Pancreas (tissue), 10 donors: ENCODE results near the gene ERBB4. TPM values are rescaled to one million over a fixed set of nuclear protein-coding genes. Genes with fewer than 3 reads are reported as not detected.

Experiments used
- ATAC-seq, 4 donors: fragments of 200-7000 bp; cut with Tn5 transposase; one replicate each; pipeline versions ENCODE4 v1.8.0 to v1.9.1; 2020; ENCODE audit warnings: mild to moderate bottlenecking in 4 of 4, moderate library complexity in 4 of 4
- DNase-seq, 6 donors: peaks; one replicate each; pipeline ENCODE4 v3.0.0-alpha.2; 2020
- FAIRE-seq: peaks from 2 replicates; lab custom pipeline; 2012; peaks lifted over from hg19 to GRCh38; lab: Jason Lieb, UNC
- H3K27ac ChIP-seq, 4 donors: fragments of 200-600 bp; sonication (generic); 1 replicate in 3 of 4; 2 replicates in 1 of 4; pipeline versions ENCODE4 v1.5.0 to v1.8.0; 2020
- H3K27me3 ChIP-seq, 4 donors: fragments of 200-600 bp; one replicate each; pipeline ENCODE4 v1.8.0; 2021
- H3K36me3 ChIP-seq, 3 donors: fragments of 200-600 bp; sonication (generic) in 1 of 3; one replicate each; pipeline versions ENCODE4 v1.5.0 to v1.8.0; 2020 to 2021
- H3K4me1 ChIP-seq, 3 donors: fragments of 200-600 bp; one replicate each; pipeline ENCODE4 v1.8.0; 2021
- H3K4me3 ChIP-seq, 4 donors: fragments of 200-600 bp; sonication (generic) in 2 of 4; one replicate each; pipeline versions ENCODE4 v1.5.0 to v1.8.0; 2020 to 2021
- H3K9me3 ChIP-seq, 4 donors: fragments of 200-600 bp; one replicate each; pipeline ENCODE4 v1.8.0; 2021
- CTCF ChIP-seq, 4 donors: fragments of 200-600 bp; sonication (generic) in 3 of 4; IDR thresholded peaks; one replicate each; pipeline versions ENCODE4 v1.5.0 to v1.8.0; 2021; ENCODE audit warnings: antibody characterized with exemption in 4 of 4
- WGBS, 2 donors: extraction: QIAGEN DNeasy Blood & Tissue Kit; methylation state at CpG; one replicate each; pipeline ENCODE4 v1.1.7; 2013; 5-methylcytosine and 5-hydroxymethylcytosine counted together
- intact Hi-C, 3 donors: fragments of 100-400 bp; cut with DNase I; formaldehyde crosslinking; loops; one replicate each; pipeline versions ENCODE4 v1.11.1 to v1.14.2; 2022
- polyA plus RNA-seq, 2 donors: library from polyadenylated mRNA; stranded (reverse); fragments of 200-250 nt; gene quantifications; one replicate each; pipeline ENCODE4 v1.2.3, GENCODE V29; 2013
- total RNA-seq, 6 donors: library from RNA; stranded (reverse); fragmentation: NEBNext Ultra II Directional in 4 of 6; extraction: Animal tissue kit (Norgen Biotek cat#: 25700) in 4 of 6; gene quantifications; one replicate each; pipeline versions ENCODE4 v1.2.1 to v1.2.4, GENCODE V29; 2021 to 2023
- donor health status: healthy with polysubstance abuse.
- donor health status: DM: no; HTN: no; CAD: no; lungs with moderate emphysema.
- donor health status: DM: no; HTN: no; CAD: no.
- donor health status: control.
- donor health status: control.
- donor health status: Bipolar disorder and iron deficiency.
- donor health status: DM: yes; HTN: yes; CAD: no.
- donor health status: DM: no; HTN: no; CAD: no.
- donor health status: DM: no; HTN: no; CAD: no.
- donor health status: DM: yes; HTN: yes; CAD: no.

The ERBB4 gene
- total and polyA plus RNA-seq, 8 donors: 0.30 to 5.0 (median 3.3) TPM

GRCh38 chr2:212064318-212064717 lies 474.3 kb downstream of the ERBB4 start:
- TF ChIP-seq CTCF (IDR thresholded peaks at IDR 0.05): no peak
- no peak for FAIRE-seq
- Histone ChIP-seq H3K36me3 (no peaks in the 10 kb centered on the region), H3K9me3 (no peaks in the 10 kb centered on the region), H3K27me3 (no peaks in the 10 kb centered on the region), H3K4me1 (no peaks in the 10 kb centered on the region), H3K27ac (no peak overlapping the region), H3K4me3 (no peak overlapping the region)
- 84 to 93% methylated on average over 2 of the region's 2 CpGs for WGBS, 2 donors
- intact Hi-C loops: no loop called here
- ATAC-seq: no peak
- no peak for DNase-seq

GRCh38 chr2:212052412-212053159 lies 486.0 kb downstream of the ERBB4 start:
- FAIRE-seq: no peak
- intact Hi-C loops: no loop called here
- ATAC-seq: no peak
- no peaks in the 10 kb centered on the region for H3K4me1 ChIP-seq
- H3K9me3 ChIP-seq: no peaks in the 10 kb centered on the region
- 75% methylated on average over 4 of the region's 4 CpGs for WGBS, 2 donors
- DNase-seq: no peak
- H3K27ac ChIP-seq: no peak overlapping the region
- TF ChIP-seq CTCF (IDR thresholded peaks at IDR 0.05): no peak
- H3K36me3 ChIP-seq: no peaks in the 10 kb centered on the region
- H3K4me3 ChIP-seq: no peak overlapping the region
- H3K27me3 ChIP-seq: no peaks in the 10 kb centered on the region

GRCh38 chr2:212050871-212051270 lies 487.7 kb downstream of the ERBB4 start:
- no peak for ATAC-seq
- Histone ChIP-seq H3K36me3 (no peaks in the 10 kb centered on the region), H3K9me3 (no peaks in the 10 kb centered on the region), H3K4me1 (no peaks in the 10 kb centered on the region), H3K4me3 (no peak overlapping the region), H3K27me3 (no peaks in the 10 kb centered on the region), H3K27ac (no peak overlapping the region)
- no peak for DNase-seq
- TF ChIP-seq CTCF (IDR thresholded peaks at IDR 0.05): no peak
- WGBS, 2 donors: 83 to 84% methylated on average over 2 of the region's 2 CpGs
- no peak for FAIRE-seq
- intact Hi-C loops: no loop called here

GRCh38 chr2:212042562-212042961 lies 496.0 kb downstream of the ERBB4 start:
- FAIRE-seq (no peak), ATAC-seq (no peak), DNase-seq (no peak)
- Histone ChIP-seq H3K27ac (no peak overlapping the region), H3K9me3 (no peaks in the 10 kb centered on the region), H3K27me3 (no peaks in the 10 kb centered on the region), H3K4me3 (no peak overlapping the region), H3K4me1 (no peaks in the 10 kb centered on the region), H3K36me3 (no peaks in the 10 kb centered on the region)
- 64 to 74% methylated on average over 2 of the region's 2 CpGs for WGBS, 2 donors
- intact Hi-C loops: no loop called here
- TF ChIP-seq CTCF (IDR thresholded peaks at IDR 0.05): no peak

- H3K4me1 ChIP-seq: no peaks in the 10 kb centered on the region
- no peak overlapping the region for H3K27ac ChIP-seq
- no peak overlapping the region for H3K4me3 ChIP-seq
- intact Hi-C loops: no loop called here
- no peaks in the 10 kb centered on the region for H3K27me3 ChIP-seq
- H3K36me3 ChIP-seq: no peaks in the 10 kb centered on the region
- FAIRE-seq (no peak), DNase-seq (no peak), ATAC-seq (no peak)
- H3K9me3 ChIP-seq: no peaks in the 10 kb centered on the region
- no peak for TF ChIP-seq CTCF (IDR thresholded peaks at IDR 0.05)
Observed at GRCh38 chr2:212037062-212037461, 501.5 kb downstream of the ERBB4 start.
